Measurements from ENCODE around the gene PSMG1. TPM values are rescaled to one million over a fixed set of nuclear protein-coding genes. Genes with fewer than 3 reads are reported as not detected.

Gene PSMG1
- total and polyA plus RNA-seq, 9 of the 15 experiments (the other 6 are each of a cell fraction or from before 2014, with no cell fraction given): 54.5 to 427 (median 328) TPM

GRCh38 chr21:39184050-39184980 lies 1.1 kb upstream of the PSMG1 start (continued):
- TF ChIP-seq BCLAF1 (IDR thresholded peaks at IDR 0.05; ENCODE audit: borderline replicate concordance in 1 of 2, control insufficient read depth in 1 of 2, low read depth in 2 of 2, low read length in 1 of 2) (no peak), RBM14 (IDR thresholded peaks at IDR 0.05; ENCODE audit: borderline replicate concordance, insufficient read depth, low read depth, low read length) (no peak), PHF20 (IDR thresholded peaks at IDR 0.05; ENCODE audit: partially characterized antibody) (no peak), RBM25 (IDR thresholded peaks at IDR 0.05; ENCODE audit: low read depth, low read length, severe bottlenecking) (no peak), SETDB1 (IDR thresholded peaks at IDR 0.05; ENCODE audit: low read length) (no peak), ELF4 (CRISPR knock-in tag; IDR thresholded peaks at IDR 0.05) (no peak), HMGN3 (IDR thresholded peaks at IDR 0.05; ENCODE audit: borderline replicate concordance, extremely low read depth, insufficient read length, low read depth, low read length) (peak; percentile 21), PHB (CRISPR knock-in tag; IDR thresholded peaks at IDR 0.05) (peak; percentile 95), HDAC8 (tag; IDR thresholded peaks at IDR 0.05) (no peak), BRD4 (IDR thresholded peaks at IDR 0.05) (no peak), NR2C2 (CRISPR knock-in tag; IDR thresholded peaks at IDR 0.05) (no peak), NR2C2 (tag; IDR thresholded peaks at IDR 0.05) (0 out of 2 replicates have a peak, but pooled peaks have one; percentile 45), ZNF76 (CRISPR knock-in tag; IDR thresholded peaks at IDR 0.05; ENCODE audit: borderline replicate concordance) (no peak), CLOCK (CRISPR knock-in tag; IDR thresholded peaks at IDR 0.05; ENCODE audit: borderline replicate concordance) (no peak)
